Spleen (tissue), 11 donors: ENCODE data around the gene SLC22A23. TPM values are rescaled to one million over a fixed set of nuclear protein-coding genes. Genes with fewer than 3 reads are reported as not detected.

Source experiments
- DNase-seq: peaks from one replicate; pipeline ENCODE4 v3.0.0-alpha.2; 2020
- H3K27ac ChIP-seq, 8 donors: fragments of 200-600 bp; sonication (generic) in 7 of 8; 1 replicate in 4 of 8; 2 replicates in 4 of 8; pipeline versions ENCODE4 v1.5.0 to v1.8.0; 2016 to 2021; ENCODE audit warnings: inconsistent platforms in 4 of 8, mild to moderate bottlenecking in 4 of 8, moderate library complexity in 1 of 8
- H3K27me3 ChIP-seq, 7 donors: fragments of 200-600 bp; sonication (generic) in 6 of 7; replicated peaks in 1 of 7; 1 replicate in 4 of 7; 2 replicates in 3 of 7; pipeline versions ENCODE4 v1.5.0 to v1.8.0; 2016 to 2021; ENCODE audit warnings: inconsistent platforms in 3 of 7, mild to moderate bottlenecking in 1 of 7
- H3K36me3 ChIP-seq, 6 donors: fragments of 200-600 bp; sonication (generic) in 5 of 6; 1 replicate in 4 of 6; 2 replicates in 2 of 6; pipeline versions ENCODE4 v1.5.0 to v1.8.0; 2016 to 2021; ENCODE audit warnings: inconsistent platforms in 2 of 6
- H3K4me1 ChIP-seq, 6 donors: fragments of 200-600 bp; sonication (generic) in 5 of 6; 1 replicate in 3 of 6; 2 replicates in 3 of 6; pipeline versions ENCODE4 v1.5.0 to v1.8.0; 2016 to 2021; ENCODE audit warnings: inconsistent platforms in 3 of 6
- H3K4me3 ChIP-seq, 8 donors: fragments of 200-600 bp; sonication (generic) in 7 of 8; 1 replicate in 4 of 8; 2 replicates in 4 of 8; pipeline versions ENCODE4 v1.5.0 to v1.8.0; 2016 to 2021; ENCODE audit warnings: inconsistent platforms in 4 of 8, mild to moderate bottlenecking in 4 of 8, moderate library complexity in 2 of 8
- H3K9me3 ChIP-seq, 8 donors: fragments of 200-600 bp; sonication (generic) in 7 of 8; 1 replicate in 4 of 8; 2 replicates in 4 of 8; pipeline versions ENCODE4 v1.5.0 to v1.8.0; 2016 to 2021; ENCODE audit warnings: inconsistent platforms in 4 of 8
- CTCF ChIP-seq, 11 experiments: fragments of 200-600 bp in 7 of 11; fragments of 450-650 bp in 4 of 11; sonication (generic) in 4 of 11; IDR thresholded peaks in 8 of 11; conservative IDR thresholded peaks in 3 of 11; 1 replicate in 7 of 11; 2 replicates in 4 of 11; pipeline versions ENCODE4 v1.4.0 to v1.8.0; 2016 to 2021; ENCODE audit warnings: antibody characterized with exemption in 11 of 11, inconsistent platforms in 4 of 11, mild to moderate bottlenecking in 1 of 11
- POLR2A ChIP-seq, 3 donors: fragments of 450-650 bp; IDR thresholded peaks; one replicate each; pipeline ENCODE4 v1.5.1; 2017; ENCODE audit warnings: antibody characterized with exemption in 3 of 3, mild to moderate bottlenecking in 1 of 3
- POLR2AphosphoS5 ChIP-seq, 3 donors: sonication (generic); formaldehyde crosslinking; IDR thresholded peaks; one replicate each; pipeline ENCODE4 v1.5.1; 2017; ENCODE audit warnings: antibody characterized with exemption in 3 of 3
- WGBS, 5 donors: extraction: QIAGEN DNeasy Blood & Tissue Kit in 3 of 5; methylation state at CpG; one replicate each; pipeline versions ENCODE4 v1.1.5 to v1.1.7; 2013 to 2018; 5-methylcytosine and 5-hydroxymethylcytosine counted together
- intact Hi-C: fragments of 100-400 bp; cut with DNase I; formaldehyde crosslinking; loops from one replicate; pipeline ENCODE4 v1.15.0; 2023; ENCODE audit warnings: low total_unique reads
- polyA plus RNA-seq, 3 donors: library from polyadenylated mRNA; stranded (reverse); fragments of 200-250 nt; gene quantifications; one replicate each; pipeline ENCODE4 v1.2.1, GENCODE V29; 2013
- total RNA-seq, 7 donors: library from RNA; depleted of rRNA in 3 of 7; stranded (reverse); fragments of >200 nt in 3 of 7; fragmentation: NEBNext Ultra II Directional in 4 of 7; extraction: Animal tissue kit (Norgen Biotek cat#: 25700) in 4 of 7; gene quantifications; one replicate each; pipeline versions ENCODE4 v1.1.0 to v1.2.1, GENCODE V29; 2016 to 2021
- donor health status: healthy with polysubstance abuse.
- donor health status: DM: no; HTN: no; CAD: no; lungs with moderate emphysema.
- donor health status: DM: no; HTN: no; CAD: no.
- donor health status: Bipolar disorder and iron deficiency.
- donor health status: healthy.
- donor health status: DM: no; HTN: no; CAD: no.
- donor health status: DM: yes; HTN: yes; CAD: no.

The SLC22A23 gene
- total and polyA plus RNA-seq, 10 donors = 1.9 to 22.6 (median 18.3) TPM

GRCh38 chr6:3371222-3371949, 85.5 kb downstream of the SLC22A23 start:
- Histone ChIP-seq H3K9me3 (no peaks in the 10 kb centered on the region), H3K4me1 (peaks cover 0 to 13% (median 3%) of the 10 kb centered on the region in 6 donors), H3K4me3 (no peak overlapping the region), H3K27me3 (no peaks in the 10 kb centered on the region), H3K36me3 (no peaks in the 10 kb centered on the region), H3K27ac (no peak overlapping the region)
- 92 to 96% (median 95%) methylated on average over 5 of the region's 5 CpGs for WGBS, 5 donors
- DNase-seq = no peak
- TF ChIP-seq POLR2AphosphoS5 (IDR thresholded peaks at IDR 0.05) (no peak), CTCF (IDR thresholded peaks at IDR 0.05 in 8 of 11, conservative IDR thresholded peaks at IDR 0.05 in 3 of 11) (no peak), POLR2A (IDR thresholded peaks at IDR 0.05) (no peak)
- intact Hi-C loops = no loop called here

GRCh38 chr6:3370361-3371221, 86.3 kb downstream of the SLC22A23 start:
- Histone ChIP-seq H3K36me3 (no peaks in the 10 kb centered on the region), H3K4me3 (no peak overlapping the region), H3K27ac (no peak overlapping the region), H3K27me3 (no peaks in the 10 kb centered on the region), H3K9me3 (no peaks in the 10 kb centered on the region), H3K4me1 (peaks cover 0 to 13% (median 3%) of the 10 kb centered on the region in 6 donors)
- intact Hi-C loops = no loop called here
- no peak for DNase-seq
- 72 to 76% (median 75%) methylated on average over 13 to 15 of the region's 15 CpGs for WGBS, 5 donors
- TF ChIP-seq POLR2AphosphoS5 (IDR thresholded peaks at IDR 0.05) = no peak
- TF ChIP-seq CTCF (IDR thresholded peaks at IDR 0.05 in 8 of 11, conservative IDR thresholded peaks at IDR 0.05 in 3 of 11) = no peak
- no peak for TF ChIP-seq POLR2A (IDR thresholded peaks at IDR 0.05)

- WGBS, 5 donors = 84 to 97% (median 93%) methylated on average over 5 of the region's 5 CpGs
These were observed 86.9 kb downstream of the SLC22A23 start for GRCh38 chr6:3369985-3370360.

More at GRCh38 chr6:3369985-3370360, 86.9 kb downstream of the SLC22A23 start:
- H3K36me3 ChIP-seq = no peaks in the 10 kb centered on the region
- no peaks in the 10 kb centered on the region for H3K9me3 ChIP-seq
- no peak for DNase-seq
- H3K27ac ChIP-seq = no peak overlapping the region
- H3K4me3 ChIP-seq = no peak overlapping the region
- intact Hi-C loops = no loop called here
- no peaks in the 10 kb centered on the region for H3K27me3 ChIP-seq
- peaks cover 0 to 13% (median 3%) of the 10 kb centered on the region in 6 donors for H3K4me1 ChIP-seq
- TF ChIP-seq POLR2A (IDR thresholded peaks at IDR 0.05) (no peak), CTCF (IDR thresholded peaks at IDR 0.05 in 8 of 11, conservative IDR thresholded peaks at IDR 0.05 in 3 of 11) (no peak), POLR2AphosphoS5 (IDR thresholded peaks at IDR 0.05) (no peak)
